ENCODE data around the gene FAM13A. TPM values are rescaled to one million over a fixed set of nuclear protein-coding genes. Genes with fewer than 3 reads are reported as not detected.

Gene FAM13A
- total RNA-seq (100 to 1,000 TPM in 1 of 5 donors, 10 to 100 TPM in 4; 39.3 to 132 (median 68.8) TPM), polyA plus RNA-seq (10 to 100 TPM in 2 of 3 donors, 1 to 10 TPM in 1; 6.0 to 13.3 (median 12.3) TPM)
- long read RNA-seq, donor 1, partial matches to known transcripts = 0 of 2 reads
- long read RNA-seq, donor 1, other reads (novel, unspliced or antisense) = 0 of 2 reads
- long read RNA-seq, donor 2, full-length matches to known transcripts = 3 of 3 reads
- long read RNA-seq, donor 2, partial matches to known transcripts = 0 of 3 reads
- long read RNA-seq, donor 2, other reads (novel, unspliced or antisense) = 0 of 3 reads
- long read RNA-seq, donor 3, partial matches to known transcripts = 0 of 1 reads
- long read RNA-seq, donor 3, other reads (novel, unspliced or antisense) = 0 of 1 reads
- long read RNA-seq, donor 4 = 0 reads
- long read RNA-seq, donor 5 = 0 reads
- long read RNA-seq, donor 6, partial matches to known transcripts = 0 of 3 reads
- long read RNA-seq, donor 6, other reads (novel, unspliced or antisense) = 0 of 3 reads
- long read RNA-seq, donor 7, partial matches to known transcripts = 0 of 1 reads
- long read RNA-seq, donor 7, other reads (novel, unspliced or antisense) = 0 of 1 reads
- long read RNA-seq, donor 8, partial matches to known transcripts = 0 of 2 reads
- long read RNA-seq, donor 8, other reads (novel, unspliced or antisense) = 0 of 2 reads
- long read RNA-seq, donor 9, partial matches to known transcripts = 0 of 2 reads
- long read RNA-seq, donor 9, other reads (novel, unspliced or antisense) = 0 of 2 reads
- long read RNA-seq, donor 10, partial matches to known transcripts = 0 of 1 reads
- long read RNA-seq, donor 10, other reads (novel, unspliced or antisense) = 0 of 1 reads

GRCh38 chr4:89056953-89057398 is at the start of gene FAM13A:
Gene FAM13A (minus strand): TSS chr4:89057185. CDS start chr4:89056964, 221 bp downstream.
- WGBS, 5 donors = 2 to 7% (median 4%) methylated on average over 9 of the region's 9 CpGs

GRCh38 chr4:89105726-89106125 is 48.7 kb upstream of the FAM13A start:
- H3K27ac ChIP-seq = no peak overlapping the region
- WGBS, 5 donors = 83 to 94% (median 93%) methylated on average over 6 of the region's 6 CpGs
- no peaks in the 10 kb centered on the region for H3K9me3 ChIP-seq
- H3K4me3 ChIP-seq = no peak overlapping the region
- no peaks in the 10 kb centered on the region for H3K27me3 ChIP-seq
- H3K36me3 ChIP-seq = no peaks in the 10 kb centered on the region
- no peak for DNase-seq
- H3K4me1 ChIP-seq = peaks cover 4 to 11% (median 7%) of the 10 kb centered on the region in 4 donors
- intact Hi-C loops (cut with DNase I; ENCODE audit: low total_unique reads) = no loop called here
- TF ChIP-seq EP300 (IDR thresholded peaks at IDR 0.05) (no peak), POLR2A (IDR thresholded peaks at IDR 0.05) (no peak), CTCF (IDR thresholded peaks at IDR 0.05) (no peak), POLR2AphosphoS5 (IDR thresholded peaks at IDR 0.05) (no peak)

More at GRCh38 chr4:89056953-89057398, at the start of gene FAM13A:
- intact Hi-C loops (cut with DNase I; ENCODE audit: low total_unique reads) = no loop called here
- no peaks in the 10 kb centered on the region for H3K9me3 ChIP-seq
- peak within 1 kb of the TSS; percentile 17 to 75 (median 68) for H3K27ac ChIP-seq
- DNase-seq = peak; percentile 85 to 97
- TF ChIP-seq CTCF (IDR thresholded peaks at IDR 0.05) (no peak), POLR2AphosphoS5 (IDR thresholded peaks at IDR 0.05) (peak in 1 of 3 donors; percentile 69)
- H3K4me3 ChIP-seq = peak within 1 kb of the TSS; percentile 39 to 49 (median 46)
- H3K4me1 ChIP-seq = peaks cover 0 to 33% (median 18%) of the 10 kb centered on the region in 4 donors
- no peaks in the 10 kb centered on the region for H3K27me3 ChIP-seq
- H3K36me3 ChIP-seq = no peaks in the 10 kb centered on the region

GRCh38 chr4:89101256-89102161 is 44.5 kb upstream of the FAM13A start:
- no peak for DNase-seq
- H3K36me3 ChIP-seq = no peaks in the 10 kb centered on the region
- TF ChIP-seq EP300 (IDR thresholded peaks at IDR 0.05) (no peak), POLR2AphosphoS5 (IDR thresholded peaks at IDR 0.05) (no peak), POLR2A (IDR thresholded peaks at IDR 0.05) (no peak), CTCF (IDR thresholded peaks at IDR 0.05) (no peak)
- H3K4me3 ChIP-seq = no peak overlapping the region
- H3K27me3 ChIP-seq = no peaks in the 10 kb centered on the region
- no peaks in the 10 kb centered on the region for H3K9me3 ChIP-seq
- no peak overlapping the region for H3K27ac ChIP-seq
- WGBS, 5 donors = 84 to 90% (median 88%) methylated on average over 11 of the region's 11 CpGs
- intact Hi-C loops (cut with DNase I; ENCODE audit: low total_unique reads) = no loop called here
- H3K4me1 ChIP-seq = no peaks in the 10 kb centered on the region
